BE2C (cell line): ENCODE data around the gene MPZL2.

Source experiments
- DNase-seq: peaks from one replicate; pipeline ENCODE4 v3.0.0-alpha.2; 2020
- H3K27me3 ChIP-seq: fragments of 250-450 bp; sonication (Bioruptor Pico); 2 replicates; pipeline ENCODE4 v1.5.1; 2020; ENCODE audit warnings: mild to moderate bottlenecking
- H3K36me3 ChIP-seq: fragments of 250-450 bp; sonication (Bioruptor Pico); 2 replicates; pipeline ENCODE4 v1.5.1; 2020; ENCODE audit warnings: mild to moderate bottlenecking
- H3K4me1 ChIP-seq: fragments of 250-450 bp; sonication (Bioruptor Pico); 2 replicates; pipeline ENCODE4 v1.5.1; 2020
- H3K4me3 ChIP-seq: 2 replicates; pipeline ENCODE4 v1.5.1; 2011; ENCODE audit warnings: low read depth, low read length
- H3K9me3 ChIP-seq: fragments of 250-450 bp; sonication (Bioruptor Pico); 2 replicates; pipeline ENCODE4 v1.5.1; 2020
- CTCF ChIP-seq: IDR thresholded peaks from 2 replicates; pipeline ENCODE4 v1.5.1; 2012; ENCODE audit warnings: mild to moderate bottlenecking, low read depth, low read length

The MPZL2 gene

DNA sequence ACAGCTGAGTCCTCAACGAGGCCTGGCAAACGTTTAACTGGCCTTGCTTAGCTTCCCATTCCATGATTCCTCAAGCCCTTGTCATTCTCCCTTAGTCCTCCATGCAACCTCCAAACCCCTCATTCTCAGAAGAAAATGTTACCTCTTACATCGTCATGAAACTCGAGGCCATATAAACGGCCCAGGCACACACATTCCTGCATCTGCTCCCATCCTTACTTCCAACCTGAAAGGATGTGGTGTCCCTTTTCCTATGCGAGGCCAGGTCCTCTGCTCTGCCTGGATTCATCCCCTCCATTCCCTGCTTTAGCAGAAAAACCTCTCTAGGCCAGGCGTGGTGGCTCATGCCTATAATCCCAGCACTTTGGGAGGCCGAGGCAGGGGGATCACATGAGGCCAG is 20.9 kb downstream of the MPZL2 start:
- no peak for TF ChIP-seq CTCF
- no peaks in the 10 kb centered on the region for H3K36me3 ChIP-seq
- no peak overlapping the region for H3K4me3 ChIP-seq
- DNase-seq: no peak
- peaks cover 92% of the 10 kb centered on the region for H3K27me3 ChIP-seq
- H3K9me3 ChIP-seq: no peaks in the 10 kb centered on the region
- H3K4me1 ChIP-seq: no peaks in the 10 kb centered on the region

DNA sequence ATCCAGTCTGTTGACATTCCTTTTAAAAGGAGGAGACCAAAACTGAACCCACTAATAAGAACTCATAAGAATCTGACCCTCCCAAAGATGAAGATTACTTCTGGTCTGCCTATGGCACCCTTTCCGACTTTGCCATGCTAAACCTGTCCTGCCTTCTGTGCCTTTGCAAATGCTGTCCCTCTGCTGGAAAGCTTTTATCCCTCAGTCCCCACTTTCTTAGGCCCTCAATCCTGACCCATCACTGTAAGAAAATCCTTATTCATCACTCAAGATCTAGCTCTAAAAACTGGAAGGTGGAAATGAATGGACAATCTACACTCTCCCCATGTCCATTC is 22.4 kb downstream of the MPZL2 start:
- Histone ChIP-seq H3K9me3 (no peaks in the 10 kb centered on the region), H3K4me3 (no peak overlapping the region), H3K27me3 (peaks cover 93% of the 10 kb centered on the region), H3K4me1 (no peaks in the 10 kb centered on the region), H3K36me3 (no peaks in the 10 kb centered on the region)
- no peak for DNase-seq
- no peak for TF ChIP-seq CTCF

DNA sequence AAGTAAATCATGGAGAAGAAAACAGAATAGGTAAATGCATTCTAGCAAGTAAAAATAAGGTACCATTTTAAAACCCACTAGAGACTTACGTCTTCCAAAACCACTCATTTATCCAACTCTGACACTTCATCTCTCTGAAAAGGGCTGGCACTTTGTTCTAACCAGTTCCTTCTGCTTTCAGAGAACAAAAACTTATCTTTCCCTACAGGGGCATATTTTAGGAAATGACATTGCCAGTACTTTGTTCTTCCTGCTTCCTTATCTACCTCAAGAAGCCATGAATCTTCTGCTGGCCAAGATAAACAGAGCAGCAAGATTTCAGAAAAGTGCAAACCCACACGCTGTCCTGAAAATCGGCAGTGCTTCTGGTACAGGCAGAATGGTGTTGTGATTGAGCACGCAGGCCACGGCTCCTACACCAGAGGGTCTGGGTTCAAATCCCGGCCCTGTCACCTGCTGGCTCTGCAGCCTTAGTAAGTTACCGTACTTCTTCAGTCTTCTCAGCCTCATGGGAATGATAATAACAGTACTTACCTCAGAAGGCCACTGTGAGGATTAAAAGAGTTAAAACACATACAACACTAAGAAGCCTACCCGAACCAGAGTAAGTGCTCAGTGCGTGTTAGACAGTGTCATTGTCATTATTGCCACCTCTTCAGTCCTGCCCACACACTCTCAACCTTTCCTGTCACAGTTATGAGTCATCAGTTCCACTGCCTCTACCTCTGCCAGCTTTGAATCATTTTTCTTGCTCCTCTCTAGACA is 22.9 kb downstream of the MPZL2 start:
- no peak overlapping the region for H3K4me3 ChIP-seq
- H3K27me3 ChIP-seq: peaks cover 95% of the 10 kb centered on the region
- no peak for DNase-seq
- H3K4me1 ChIP-seq: no peaks in the 10 kb centered on the region
- TF ChIP-seq CTCF: no peak
- H3K36me3 ChIP-seq: no peaks in the 10 kb centered on the region
- H3K9me3 ChIP-seq: no peaks in the 10 kb centered on the region

DNA sequence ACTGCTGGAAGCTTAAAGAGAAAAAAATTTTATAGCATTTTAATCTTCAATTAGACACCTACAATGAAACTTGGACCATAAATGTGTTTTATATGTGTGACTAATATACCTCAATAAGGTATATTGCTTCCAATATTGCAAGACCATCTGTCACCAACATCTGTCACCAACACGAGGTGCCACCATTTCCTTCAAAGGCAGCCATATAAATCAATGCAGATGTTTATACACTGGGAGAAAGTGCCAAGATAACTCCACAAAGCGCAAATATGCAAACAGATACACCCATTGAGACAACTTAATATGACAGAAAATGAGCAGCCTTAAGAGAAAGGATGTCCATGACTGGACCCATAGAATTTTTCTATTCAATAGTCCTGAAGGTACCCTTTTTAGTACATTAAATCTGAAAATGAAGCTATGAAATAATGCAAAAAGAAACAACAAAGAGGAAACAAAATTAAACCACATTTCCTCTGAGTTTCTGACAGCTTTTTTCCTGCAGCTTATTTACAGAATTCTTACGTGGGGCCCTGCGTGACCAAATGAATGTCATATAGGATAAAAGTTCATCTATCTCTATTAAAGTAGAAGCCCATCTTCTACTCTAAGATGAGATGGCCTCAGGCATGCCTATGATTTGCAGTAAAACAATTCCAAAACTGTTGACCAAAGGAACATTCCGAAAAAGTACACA is 24.4 kb downstream of the MPZL2 start:
- no peak for TF ChIP-seq CTCF
- Histone ChIP-seq H3K36me3 (no peaks in the 10 kb centered on the region), H3K27me3 (peaks cover 93% of the 10 kb centered on the region), H3K4me3 (no peak overlapping the region), H3K9me3 (no peaks in the 10 kb centered on the region), H3K4me1 (no peaks in the 10 kb centered on the region)
- no peak for DNase-seq

DNA sequence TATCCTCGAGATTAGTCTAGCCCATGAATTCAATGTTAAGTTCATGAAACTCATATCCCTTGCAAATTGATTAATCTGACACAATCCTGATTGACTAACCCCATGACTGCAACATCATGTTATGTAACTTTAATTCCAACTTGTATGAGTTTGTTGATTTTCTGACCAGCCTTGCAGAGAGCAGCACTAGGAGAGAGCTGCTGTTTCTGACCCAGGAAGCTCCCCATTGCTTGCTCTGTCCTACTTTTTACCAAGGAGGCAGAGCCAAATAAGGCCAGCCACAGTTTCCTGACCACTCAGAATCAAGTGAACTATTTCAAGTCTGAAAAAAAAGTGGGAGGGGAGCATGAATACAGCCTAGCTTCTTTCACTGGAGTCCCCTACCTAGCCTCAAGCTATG is 25.2 kb downstream of the MPZL2 start:
- Histone ChIP-seq H3K36me3 (no peaks in the 10 kb centered on the region), H3K4me3 (no peak overlapping the region), H3K27me3 (peaks cover 90% of the 10 kb centered on the region), H3K4me1 (no peaks in the 10 kb centered on the region), H3K9me3 (no peaks in the 10 kb centered on the region)
- DNase-seq: no peak
- no peak for TF ChIP-seq CTCF

DNA sequence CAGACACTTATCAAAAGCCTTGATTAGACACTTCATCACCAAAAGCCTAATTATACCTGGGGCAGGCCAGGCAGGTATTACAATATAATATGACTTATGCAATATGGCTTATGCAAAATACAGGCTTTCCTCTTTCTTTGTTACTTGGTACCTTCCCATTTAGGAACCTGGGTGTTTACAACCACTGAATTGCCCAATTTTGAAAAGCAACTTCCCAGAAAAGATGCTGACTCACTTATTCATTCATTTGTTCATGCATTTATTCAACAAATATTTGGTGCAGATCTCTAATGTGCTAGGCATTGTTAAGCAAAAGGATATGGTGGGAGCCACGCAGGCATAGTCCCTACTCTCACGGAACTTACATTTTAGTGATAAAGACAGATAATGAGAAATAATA is 25.7 kb downstream of the MPZL2 start:
- Histone ChIP-seq H3K4me1 (no peaks in the 10 kb centered on the region), H3K36me3 (no peaks in the 10 kb centered on the region), H3K9me3 (no peaks in the 10 kb centered on the region), H3K27me3 (peaks cover 87% of the 10 kb centered on the region), H3K4me3 (no peak overlapping the region)
- no peak for TF ChIP-seq CTCF
- no peak for DNase-seq
